ACC112 (cell line): ENCODE data around the gene YBEY.

Experiments
- H2AFZ ChIP-seq: fragments of 200-600 bp; sonication (generic); one replicate; pipeline ENCODE4 v1.6.0; 2017; ENCODE audit warnings: antibody characterized with exemption, low read length; ENCODE audit not compliant: unreplicated experiment
- H3K27ac ChIP-seq: fragments of 200-600 bp; sonication (generic); 2 replicates; pipeline ENCODE4 v1.5.1; 2014; ENCODE audit warnings: low read depth, mild to moderate bottlenecking, antibody characterized with exemption, low read length, moderate library complexity
- H3K27me3 ChIP-seq: fragments of 200-600 bp; sonication (generic); 2 replicates; pipeline ENCODE4 v1.6.1; 2014; ENCODE audit warnings: mild to moderate bottlenecking, antibody characterized with exemption, low read length, moderate library complexity, mixed read lengths; ENCODE audit not compliant: insufficient read depth
- H3K36me3 ChIP-seq: fragments of 200-600 bp; sonication (generic); 2 replicates; pipeline ENCODE4 v1.6.1; 2016; ENCODE audit warnings: mild to moderate bottlenecking, antibody characterized with exemption, low read length, moderate library complexity, mixed read lengths; ENCODE audit not compliant: insufficient read depth
- H3K4me1 ChIP-seq: fragments of 200-600 bp; sonication (generic); one replicate; pipeline ENCODE4 v1.6.1; 2016; ENCODE audit warnings: low read length, mixed read lengths; ENCODE audit not compliant: insufficient read depth, unreplicated experiment, control insufficient read depth
- H3K4me3 ChIP-seq: fragments of 200-600 bp; sonication (generic); 2 replicates; pipeline ENCODE4 v1.5.1; 2014; ENCODE audit warnings: mild to moderate bottlenecking, low read depth, low read length
- H3K79me2 ChIP-seq: fragments of 200-600 bp; sonication (generic); one replicate; pipeline ENCODE4 v1.6.0; 2016; ENCODE audit warnings: low read length; ENCODE audit not compliant: control insufficient read depth, unreplicated experiment, insufficient read depth

Gene YBEY

GRCh38 chr21:46248422-46248782 lies 37.7 kb upstream of the YBEY start:
- Histone ChIP-seq H3K27me3 (no peaks in the 10 kb centered on the region), H3K36me3 (peaks cover 32% of the 10 kb centered on the region; the same call in 1 of the 2 replicates), H2AFZ (no peak overlapping the region), H3K79me2 (no peaks in the 10 kb centered on the region), H3K4me1 (no peaks in the 10 kb centered on the region), H3K4me3 (no peak overlapping the region), H3K27ac (no peak overlapping the region)

GRCh38 chr21:46248827-46249226 lies 37.3 kb upstream of the YBEY start:
- Histone ChIP-seq H3K27me3 (no peaks in the 10 kb centered on the region), H3K27ac (no peak overlapping the region), H2AFZ (no peak overlapping the region), H3K4me3 (no peak overlapping the region), H3K4me1 (no peaks in the 10 kb centered on the region), H3K79me2 (no peaks in the 10 kb centered on the region), H3K36me3 (peaks cover 28% of the 10 kb centered on the region; the same call in 1 of the 2 replicates)

- no peaks in the 10 kb centered on the region for H3K4me1 ChIP-seq
- no peaks in the 10 kb centered on the region for H3K79me2 ChIP-seq
- H3K4me3 ChIP-seq: no peak overlapping the region
- peaks cover 30% of the 10 kb centered on the region; the same call in 1 of the 2 replicates for H3K36me3 ChIP-seq
- no peaks in the 10 kb centered on the region for H3K27me3 ChIP-seq
- no peak overlapping the region for H2AFZ ChIP-seq
- H3K27ac ChIP-seq: no peak overlapping the region
These were observed 35.9 kb upstream of the YBEY start for GRCh38 chr21:46250146-46250725.

DNA sequence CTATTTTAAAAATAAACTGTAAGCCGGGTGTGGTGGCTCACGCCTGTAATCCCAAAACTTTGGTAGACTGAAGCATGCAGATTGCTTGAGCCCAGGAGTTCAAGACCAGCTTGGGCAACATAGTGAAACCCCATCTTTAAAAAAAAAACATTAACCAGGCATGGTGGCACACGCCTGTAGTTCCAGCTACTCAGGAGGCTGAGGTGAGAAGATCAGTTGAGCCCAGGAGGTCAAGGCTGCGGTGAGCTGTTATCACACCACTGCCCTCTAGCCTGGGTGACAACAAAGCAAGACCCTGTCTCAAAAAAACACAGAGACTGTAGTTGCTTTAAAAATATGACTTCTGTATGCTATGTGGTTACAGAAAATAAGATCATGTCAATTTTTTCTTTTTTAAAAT lies 33.3 kb upstream of the YBEY start:
- Histone ChIP-seq H3K36me3 (peaks cover 25% of the 10 kb centered on the region; the same call in 1 of the 2 replicates), H2AFZ (no peak overlapping the region), H3K27me3 (no peaks in the 10 kb centered on the region), H3K4me3 (no peak overlapping the region), H3K79me2 (no peaks in the 10 kb centered on the region), H3K4me1 (no peaks in the 10 kb centered on the region), H3K27ac (no peak overlapping the region; the same call in 1 of the 2 replicates)

DNA sequence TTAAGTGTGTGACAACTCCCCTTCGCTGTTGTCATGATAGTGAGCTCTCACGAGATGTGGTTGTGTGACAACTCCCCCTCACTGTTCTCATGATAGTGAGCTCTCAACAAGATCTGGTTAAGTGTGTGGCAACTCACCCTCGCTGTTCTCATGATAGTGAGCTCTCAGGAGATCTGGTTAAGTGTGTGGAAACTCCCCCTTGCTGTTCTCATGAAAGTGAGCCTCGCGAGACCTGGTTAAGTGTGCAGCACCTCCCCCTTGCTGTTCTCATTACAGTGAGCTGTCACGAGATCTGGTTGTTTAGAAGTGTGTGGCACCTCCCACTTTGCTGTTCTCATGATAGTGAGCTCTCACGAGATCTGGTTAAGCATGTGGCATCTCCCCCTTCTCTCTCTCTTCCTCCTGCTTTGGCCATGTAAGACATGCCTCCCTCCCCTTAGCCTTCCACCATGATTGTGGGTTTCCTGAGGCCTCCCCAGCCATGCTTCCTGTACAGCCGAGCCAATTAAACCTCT lies 32.5 kb upstream of the YBEY start:
- Histone ChIP-seq H3K4me3 (no peak overlapping the region), H3K27me3 (no peaks in the 10 kb centered on the region), H3K79me2 (no peaks in the 10 kb centered on the region), H3K36me3 (peaks cover 25% of the 10 kb centered on the region; the same call in 1 of the 2 replicates), H2AFZ (no peak overlapping the region), H3K4me1 (no peaks in the 10 kb centered on the region), H3K27ac (no peak overlapping the region; the same call in 1 of the 2 replicates)

DNA sequence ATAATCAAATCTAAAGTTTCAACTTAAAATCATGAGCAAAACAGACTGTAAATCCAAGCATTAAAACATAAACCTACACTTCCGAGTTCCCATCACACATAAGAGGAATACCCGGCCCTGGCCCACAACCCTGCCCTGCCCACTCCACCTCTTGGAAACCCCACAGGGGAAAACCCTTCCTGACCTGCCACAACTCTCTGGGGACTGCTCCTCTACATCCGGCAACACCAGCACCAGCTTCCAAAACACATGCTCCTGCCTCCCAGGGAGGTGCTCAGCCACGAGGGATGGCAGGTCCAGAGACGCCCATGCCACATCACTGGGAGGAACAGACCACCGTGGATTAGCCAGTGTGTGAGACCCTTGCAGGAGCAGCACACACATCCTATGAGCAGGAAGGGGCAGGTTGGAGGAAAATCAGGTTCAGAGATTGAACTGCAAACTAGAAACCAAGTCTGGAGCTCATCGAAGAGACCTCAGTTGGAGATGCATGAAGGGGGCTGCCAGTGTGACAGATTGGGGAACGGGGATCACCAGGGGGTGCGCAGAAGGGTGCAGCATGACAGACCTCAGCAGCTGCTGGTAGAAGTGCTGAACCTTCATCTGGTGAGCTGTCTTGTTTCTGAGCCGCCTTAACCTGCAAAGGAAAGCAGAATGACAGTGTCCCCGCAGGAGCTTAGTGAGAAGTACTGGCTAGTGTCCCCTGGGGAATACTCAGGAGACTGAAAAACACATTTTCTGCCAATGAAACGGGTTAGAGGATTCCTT lies 31.8 kb upstream of the YBEY start:
- H3K79me2 ChIP-seq: no peaks in the 10 kb centered on the region
- H3K4me3 ChIP-seq: no peak overlapping the region
- H3K36me3 ChIP-seq: peaks cover 28% of the 10 kb centered on the region; the same call in 1 of the 2 replicates
- no peak overlapping the region for H2AFZ ChIP-seq
- H3K27me3 ChIP-seq: no peaks in the 10 kb centered on the region
- H3K27ac ChIP-seq: no peak overlapping the region; the same call in 1 of the 2 replicates
- H3K4me1 ChIP-seq: no peaks in the 10 kb centered on the region

DNA sequence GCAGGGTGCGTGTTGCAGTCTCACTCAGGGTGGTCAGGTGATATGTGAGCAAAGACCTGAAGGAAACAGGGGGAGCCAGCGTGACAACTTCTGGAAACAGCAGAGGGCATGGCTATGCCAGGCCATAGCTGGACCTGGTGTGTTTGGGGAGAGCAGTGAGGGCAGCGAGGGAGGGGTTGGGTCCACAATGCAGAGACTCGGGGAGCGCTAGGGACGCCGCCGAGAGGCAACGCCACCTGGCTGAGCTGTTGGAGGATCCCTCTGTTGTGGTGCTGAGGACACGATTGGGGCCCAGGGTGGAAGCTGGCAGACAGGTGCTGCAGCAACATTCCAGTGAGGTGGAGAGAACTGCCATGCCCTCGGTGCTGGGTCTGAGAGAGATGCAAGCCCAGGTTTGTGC lies 31.0 kb upstream of the YBEY start:
- no peak overlapping the region for H2AFZ ChIP-seq
- no peaks in the 10 kb centered on the region for H3K27me3 ChIP-seq
- no peak overlapping the region for H3K27ac ChIP-seq
- no peak overlapping the region for H3K4me3 ChIP-seq
- H3K79me2 ChIP-seq: no peaks in the 10 kb centered on the region
- peaks cover 28% of the 10 kb centered on the region; the same call in 1 of the 2 replicates for H3K36me3 ChIP-seq
- no peaks in the 10 kb centered on the region for H3K4me1 ChIP-seq

DNA sequence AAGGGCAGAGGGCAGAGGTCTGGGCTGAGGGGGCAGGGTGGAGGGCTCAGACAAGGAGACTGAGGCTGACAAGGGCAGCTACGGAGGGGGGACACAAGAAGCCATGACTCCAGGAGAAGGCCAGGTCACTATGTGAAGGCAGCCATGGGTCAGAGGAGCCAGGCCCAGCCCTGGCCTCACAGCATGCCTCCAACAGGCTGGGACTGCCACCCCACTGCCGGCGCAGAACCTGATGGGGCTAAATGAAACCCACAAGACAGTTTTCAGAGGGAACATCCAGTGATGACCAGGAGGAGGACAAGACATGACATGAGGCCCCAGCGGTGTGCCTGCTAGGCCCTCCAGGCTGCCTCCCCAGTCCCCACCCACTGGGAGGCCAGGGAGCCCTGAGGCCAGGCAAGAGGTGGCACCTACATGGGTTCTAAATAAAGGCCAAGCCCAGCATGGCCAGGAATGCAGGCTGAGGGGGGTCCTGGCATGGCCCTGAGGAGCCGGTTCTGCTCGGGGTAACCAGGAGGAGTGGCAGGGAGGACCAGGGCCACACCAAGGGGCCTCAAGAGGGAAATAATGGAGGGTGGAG lies 30.3 kb upstream of the YBEY start:
- no peaks in the 10 kb centered on the region for H3K27me3 ChIP-seq
- H3K4me3 ChIP-seq: no peak overlapping the region
- H3K36me3 ChIP-seq: peaks cover 23% of the 10 kb centered on the region; the same call in 1 of the 2 replicates
- H2AFZ ChIP-seq: no peak overlapping the region
- H3K4me1 ChIP-seq: no peaks in the 10 kb centered on the region
- H3K79me2 ChIP-seq: no peaks in the 10 kb centered on the region
- H3K27ac ChIP-seq: no peak overlapping the region

- peaks cover 23% of the 10 kb centered on the region; the same call in 1 of the 2 replicates for H3K36me3 ChIP-seq
- H3K4me1 ChIP-seq: no peaks in the 10 kb centered on the region
- no peak overlapping the region for H2AFZ ChIP-seq
- H3K27me3 ChIP-seq: no peaks in the 10 kb centered on the region
- no peak overlapping the region for H3K27ac ChIP-seq
- H3K79me2 ChIP-seq: no peaks in the 10 kb centered on the region
- no peak overlapping the region for H3K4me3 ChIP-seq
These were observed 29.6 kb upstream of the YBEY start for GRCh38 chr21:46256501-46256994.

DNA sequence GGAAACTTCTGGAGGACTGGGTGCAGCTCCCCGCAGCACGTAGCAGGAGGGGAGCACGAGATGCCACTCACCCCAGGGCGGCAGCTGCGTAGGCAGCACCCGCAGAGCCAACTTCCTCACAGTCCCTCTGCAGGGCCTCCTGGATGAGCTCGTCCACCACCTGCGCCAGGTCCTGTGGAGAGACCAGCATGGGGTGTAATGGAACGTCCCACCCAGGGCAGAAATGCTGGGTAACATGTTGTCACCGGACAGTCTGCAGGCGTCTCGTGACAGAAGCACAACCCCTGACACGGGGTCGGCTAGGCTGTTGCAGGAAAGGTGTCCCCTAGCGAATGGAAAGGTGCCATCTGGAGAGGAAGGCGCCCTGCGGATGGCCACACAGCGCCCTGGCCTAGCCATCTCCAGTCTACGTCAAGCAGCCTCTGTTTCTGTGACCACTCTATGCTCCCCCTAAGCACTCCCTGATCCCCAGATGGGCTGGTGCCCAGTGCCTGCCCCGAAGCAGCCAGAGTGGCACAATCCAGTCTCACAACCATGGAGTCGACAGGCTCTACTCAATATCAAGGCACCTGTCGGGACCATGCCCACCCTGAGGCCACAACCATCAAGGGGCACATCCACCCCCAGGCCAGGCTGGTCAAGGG lies 22.0 kb upstream of the YBEY start:
- no peak overlapping the region for H3K4me3 ChIP-seq
- H3K4me1 ChIP-seq: no peaks in the 10 kb centered on the region
- no peak overlapping the region for H2AFZ ChIP-seq
- H3K36me3 ChIP-seq: peaks cover 11% of the 10 kb centered on the region; the same call in 1 of the 2 replicates
- H3K79me2 ChIP-seq: no peaks in the 10 kb centered on the region
- no peaks in the 10 kb centered on the region for H3K27me3 ChIP-seq
- no peak overlapping the region for H3K27ac ChIP-seq
